ENCODE data around the gene CORT. TPM values are rescaled to one million over a fixed set of nuclear protein-coding genes. Genes with fewer than 3 reads are reported as not detected.

The CORT gene
- total and polyA plus RNA-seq, 9 donors, result 0.11 to 0.51 (median 0.42) TPM; not detected in 4

- H3K4me3 ChIP-seq, result peak overlapping the region; percentile 78
- no peaks in the 10 kb centered on the region for H3K9me3 ChIP-seq
- no peak for TF ChIP-seq CTCF (IDR thresholded peaks at IDR 0.05)
- no peak for TF ChIP-seq EP300 (IDR thresholded peaks at IDR 0.05)
- TF ChIP-seq POLR2A (IDR thresholded peaks at IDR 0.05), result no peak
- H3K27ac ChIP-seq, result no peak overlapping the region
- H3K36me3 ChIP-seq, result no peaks in the 10 kb centered on the region
- 19 to 24% (median 23%) methylated on average over 16 of the region's 16 CpGs for WGBS, 3 donors
- intact Hi-C loops (cut with DNase I), result loop anchor here (2.0 to 10.0 kb wide), 5 partner anchors 53 to 555 kb away; no protein-coding TSS in a partner anchor
- H3K27me3 ChIP-seq, result no peaks in the 10 kb centered on the region
- no peaks in the 10 kb centered on the region for H3K4me1 ChIP-seq (ENCODE audit: insufficient read depth)
- DNase-seq, result peak in 1 of 5 donors; percentile 16
Observed at GRCh38 chr1:10429868-10430215, 20.0 kb upstream of the CORT start.

GRCh38 chr1:10430216-10431069 is 19.4 kb upstream of the CORT start, which contains the start of gene CENPS:
Gene CENPS (plus strand): TSS chr1:10430433. CDS start chr1:10430518, 85 bp downstream.
- no peak for TF ChIP-seq EP300 (IDR thresholded peaks at IDR 0.05)
- TF ChIP-seq CTCF (IDR thresholded peaks at IDR 0.05), result peak; percentile 97 to 99 (median 99)
- H3K27me3 ChIP-seq, result no peaks in the 10 kb centered on the region
- no peaks in the 10 kb centered on the region for H3K36me3 ChIP-seq
- WGBS, 3 donors, result 0% methylated on average over 43 to 95 of the region's 95 CpGs
- H3K4me3 ChIP-seq, result peak within 1 kb of the TSS; percentile 78
- intact Hi-C loops (cut with DNase I), result loop anchor here in 2 of 4 donors (2.0 to 5.0 kb wide), 2 partner anchors 54 to 437 kb away; no protein-coding TSS in a partner anchor
- DNase-seq, result peak; percentile 94 to 97 (median 94)
- no peaks in the 10 kb centered on the region for H3K4me1 ChIP-seq (ENCODE audit: insufficient read depth)
- no peaks in the 10 kb centered on the region for H3K9me3 ChIP-seq
- peak within 1 kb of the TSS in 1 of 2 donors; percentile 19 for H3K27ac ChIP-seq

- intact Hi-C loops (cut with DNase I), result loop anchor here in 2 of 4 donors (2.0 to 5.0 kb wide), 2 partner anchors 54 to 436 kb away; no protein-coding TSS in a partner anchor
- DNase-seq, result no peak
- 20 to 23% (median 23%) methylated on average over 30 of the region's 30 CpGs for WGBS, 3 donors
Observed at GRCh38 chr1:10431070-10431730, 18.6 kb upstream of the CORT start.

More at GRCh38 chr1:10431070-10431730, 18.6 kb upstream of the CORT start:
- Histone ChIP-seq H3K9me3 (no peaks in the 10 kb centered on the region), H3K4me1 (ENCODE audit: insufficient read depth) (no peaks in the 10 kb centered on the region), H3K4me3 (peak overlapping the region; percentile 78), H3K27ac (no peak overlapping the region), H3K36me3 (no peaks in the 10 kb centered on the region), H3K27me3 (no peaks in the 10 kb centered on the region)
- TF ChIP-seq POLR2A (IDR thresholded peaks at IDR 0.05) (no peak), CTCF (IDR thresholded peaks at IDR 0.05) (no peak), EP300 (IDR thresholded peaks at IDR 0.05) (no peak)
